Measurements from ENCODE around the gene NCBP3. TPM values are rescaled to one million over a fixed set of nuclear protein-coding genes. Genes with fewer than 3 reads are reported as not detected.

NCBP3 gene
- total and polyA plus RNA-seq, 4 donors = 4.6 to 17.1 (median 8.3) TPM

DNA sequence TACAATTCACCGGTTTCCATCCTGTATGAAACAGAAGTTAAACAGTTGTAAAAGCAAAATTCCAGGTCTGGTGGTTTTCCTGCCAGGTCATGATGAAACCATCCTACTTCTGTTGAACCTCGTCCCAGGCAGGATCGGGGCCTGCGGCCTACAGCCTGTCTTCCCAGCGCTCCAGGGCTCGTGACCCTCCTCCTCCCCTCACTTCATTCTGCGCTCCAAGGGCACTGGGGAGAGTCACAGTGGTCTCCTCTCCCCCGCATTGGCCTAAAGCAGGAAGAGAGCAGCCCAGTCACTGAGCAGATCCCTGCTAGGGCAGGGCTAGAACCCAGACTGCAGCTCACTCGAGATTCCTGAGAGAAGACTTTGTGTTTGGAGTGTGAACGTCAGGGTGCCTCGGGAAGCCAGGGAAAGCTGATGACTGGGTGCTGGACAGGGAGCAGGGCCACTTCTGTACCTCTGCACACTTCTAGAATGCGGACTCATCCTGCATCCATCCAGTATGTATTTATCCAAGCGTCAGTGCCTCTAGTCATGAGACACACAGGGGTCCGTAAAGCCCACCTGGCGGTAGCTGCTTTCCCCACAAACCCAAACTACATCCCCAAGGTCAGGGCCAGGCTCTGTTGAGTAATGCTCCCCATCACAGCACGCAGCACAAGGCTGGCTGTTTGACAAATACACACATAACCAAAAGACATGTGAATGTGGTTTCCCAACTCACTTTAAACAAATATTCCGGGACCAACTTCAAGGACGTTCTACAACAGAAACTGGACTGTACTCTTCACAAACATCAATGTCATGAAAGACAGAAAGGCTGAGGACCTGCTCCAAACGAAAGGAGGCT, 43.4 kb downstream of the NCBP3 start:
- Histone ChIP-seq H3K4me3 (ENCODE audit: low read depth in 1 of 3, low read length in 3 of 3) (no peak overlapping the region), H3K4me1 (ENCODE audit: control insufficient read depth in 4 of 4, insufficient read depth in 4 of 4, low read length in 3 of 4) (peaks cover 24 to 66% (median 40%) of the 10 kb centered on the region in 4 donors), H3K27ac (ENCODE audit: low read depth in 1 of 2, low read length in 2 of 2) (peak overlapping the region; percentile 91 to 94), H3K36me3 (ENCODE audit: control insufficient read depth in 4 of 4, insufficient read depth in 3 of 4, low read depth in 1 of 4, low read length in 3 of 4) (peaks cover 0 to 7% (median 0%) of the 10 kb centered on the region in 4 donors), H3K27me3 (ENCODE audit: control insufficient read depth in 4 of 4, insufficient read depth in 4 of 4, low read length in 3 of 4) (no peaks in the 10 kb centered on the region), H3K9ac (ENCODE audit: low read depth in 1 of 2, low read length in 2 of 2) (peak overlapping the region in 1 of 2 donors; percentile 83), H3K9me3 (ENCODE audit: control insufficient read depth in 4 of 4, low read length in 3 of 4) (no peaks in the 10 kb centered on the region)
- TF ChIP-seq EGR1 (IDR thresholded peaks at IDR 0.05; ENCODE audit: low read depth in 2 of 2) = no peak
- peak; percentile 94 for TF ChIP-seq SP1 (IDR thresholded peaks at IDR 0.05)
- TF ChIP-seq ATF3 (IDR thresholded peaks at IDR 0.05) = peak; percentile 77
- peak; percentile 89 to 91 for TF ChIP-seq HNF4A (conservative IDR thresholded peaks at IDR 0.05)
- TF ChIP-seq JUND (IDR thresholded peaks at IDR 0.05) = peak; percentile 68 to 82
- TF ChIP-seq TAF1 (conservative IDR thresholded peaks at IDR 0.05) = no peak
- peak; percentile 74 for TF ChIP-seq REST (IDR thresholded peaks at IDR 0.05)
- peak; percentile 83 for TF ChIP-seq MAX (IDR thresholded peaks at IDR 0.05)
- peak; percentile 80 for TF ChIP-seq ZBTB33 (IDR thresholded peaks at IDR 0.05)
- peak; percentile 73 for TF ChIP-seq FOXA2 (IDR thresholded peaks at IDR 0.05)
- TF ChIP-seq GABPA (IDR thresholded peaks at IDR 0.05 in 1 of 2, conservative IDR thresholded peaks at IDR 0.05 in 1 of 2) = no peak
- peak; percentile 72 for TF ChIP-seq FOXA1 (IDR thresholded peaks at IDR 0.05)
- TF ChIP-seq HNF4G (IDR thresholded peaks at IDR 0.05) = peak; percentile 68
- TF ChIP-seq, protein P1, sequence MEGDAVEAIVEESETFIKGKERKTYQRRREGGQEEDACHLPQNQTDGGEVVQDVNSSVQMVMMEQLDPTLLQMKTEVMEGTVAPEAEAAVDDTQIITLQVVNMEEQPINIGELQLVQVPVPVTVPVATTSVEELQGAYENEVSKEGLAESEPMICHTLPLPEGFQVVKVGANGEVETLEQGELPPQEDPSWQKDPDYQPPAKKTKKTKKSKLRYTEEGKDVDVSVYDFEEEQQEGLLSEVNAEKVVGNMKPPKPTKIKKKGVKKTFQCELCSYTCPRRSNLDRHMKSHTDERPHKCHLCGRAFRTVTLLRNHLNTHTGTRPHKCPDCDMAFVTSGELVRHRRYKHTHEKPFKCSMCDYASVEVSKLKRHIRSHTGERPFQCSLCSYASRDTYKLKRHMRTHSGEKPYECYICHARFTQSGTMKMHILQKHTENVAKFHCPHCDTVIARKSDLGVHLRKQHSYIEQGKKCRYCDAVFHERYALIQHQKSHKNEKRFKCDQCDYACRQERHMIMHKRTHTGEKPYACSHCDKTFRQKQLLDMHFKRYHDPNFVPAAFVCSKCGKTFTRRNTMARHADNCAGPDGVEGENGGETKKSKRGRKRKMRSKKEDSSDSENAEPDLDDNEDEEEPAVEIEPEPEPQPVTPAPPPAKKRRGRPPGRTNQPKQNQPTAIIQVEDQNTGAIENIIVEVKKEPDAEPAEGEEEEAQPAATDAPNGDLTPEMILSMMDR (IDR thresholded peaks at IDR 0.05; ENCODE audit: low read depth, low read length, missing input control) = no peak
- TF ChIP-seq RXRA (IDR thresholded peaks at IDR 0.05) = peak; percentile 80 to 91
- TF ChIP-seq YY1 (IDR thresholded peaks at IDR 0.05) = peak; percentile 84
- TF ChIP-seq RAD21 (IDR thresholded peaks at IDR 0.05) = peak in 1 of 2 donors; percentile 29
- peak; percentile 52 for TF ChIP-seq NR2F2 (IDR thresholded peaks at IDR 0.05)
- 37% methylated on average over 19 of the region's 19 CpGs for WGBS
- DNase-seq (ENCODE audit: low spot score) = peak; percentile 47
